ENCODE data around the gene NDFIP1.

DNA sequence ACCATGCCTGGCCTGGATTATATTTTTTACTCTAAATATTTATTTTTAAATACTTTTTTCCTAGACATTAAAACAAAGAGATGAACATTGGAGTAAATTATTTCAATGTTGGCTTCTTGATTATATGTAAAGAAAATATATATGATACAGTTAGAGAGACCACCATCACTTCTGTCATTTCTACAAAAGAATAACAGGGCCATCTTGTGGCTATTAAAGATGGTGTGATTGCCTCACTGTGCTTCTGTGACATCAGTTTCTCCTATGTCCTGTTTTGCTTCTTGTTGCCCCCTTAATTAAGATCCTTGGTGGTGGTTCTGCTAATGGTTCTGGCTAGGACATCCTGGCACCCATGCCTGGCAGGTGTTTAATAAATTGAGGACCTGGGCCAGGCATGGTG, 32.9 kb downstream of the NDFIP1 start:
- TF ChIP-seq, protein P1, sequence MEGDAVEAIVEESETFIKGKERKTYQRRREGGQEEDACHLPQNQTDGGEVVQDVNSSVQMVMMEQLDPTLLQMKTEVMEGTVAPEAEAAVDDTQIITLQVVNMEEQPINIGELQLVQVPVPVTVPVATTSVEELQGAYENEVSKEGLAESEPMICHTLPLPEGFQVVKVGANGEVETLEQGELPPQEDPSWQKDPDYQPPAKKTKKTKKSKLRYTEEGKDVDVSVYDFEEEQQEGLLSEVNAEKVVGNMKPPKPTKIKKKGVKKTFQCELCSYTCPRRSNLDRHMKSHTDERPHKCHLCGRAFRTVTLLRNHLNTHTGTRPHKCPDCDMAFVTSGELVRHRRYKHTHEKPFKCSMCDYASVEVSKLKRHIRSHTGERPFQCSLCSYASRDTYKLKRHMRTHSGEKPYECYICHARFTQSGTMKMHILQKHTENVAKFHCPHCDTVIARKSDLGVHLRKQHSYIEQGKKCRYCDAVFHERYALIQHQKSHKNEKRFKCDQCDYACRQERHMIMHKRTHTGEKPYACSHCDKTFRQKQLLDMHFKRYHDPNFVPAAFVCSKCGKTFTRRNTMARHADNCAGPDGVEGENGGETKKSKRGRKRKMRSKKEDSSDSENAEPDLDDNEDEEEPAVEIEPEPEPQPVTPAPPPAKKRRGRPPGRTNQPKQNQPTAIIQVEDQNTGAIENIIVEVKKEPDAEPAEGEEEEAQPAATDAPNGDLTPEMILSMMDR (IDR thresholded peaks at IDR 0.05): no peak
- TF ChIP-seq POLR2A (IDR thresholded peaks at IDR 0.05): no peak

Data from adrenal gland (tissue), 5 donors.